OCI-LY7 (cell line): ENCODE measurements around the gene FCRL3.

Source experiments
- EZH2phosphoT487 ChIP-seq: fragments of 200-600 bp; sonication (generic); IDR thresholded peaks from 2 replicates; pipeline ENCODE4 v1.6.1; 2018; ENCODE audit warnings: low read depth, borderline replicate concordance, mild to moderate bottlenecking, mixed run types, antibody characterized with exemption, low read length, moderate library complexity, mixed read lengths
- TF ChIP-seq, protein P1 (sequence below): fragments of 200-600 bp; sonication (generic); conservative IDR thresholded peaks from 2 replicates; pipeline ENCODE4 v1.5.1; 2014; ENCODE audit warnings: mild to moderate bottlenecking, antibody characterized with exemption, low read length, moderate library complexity, mixed read lengths

DNA sequence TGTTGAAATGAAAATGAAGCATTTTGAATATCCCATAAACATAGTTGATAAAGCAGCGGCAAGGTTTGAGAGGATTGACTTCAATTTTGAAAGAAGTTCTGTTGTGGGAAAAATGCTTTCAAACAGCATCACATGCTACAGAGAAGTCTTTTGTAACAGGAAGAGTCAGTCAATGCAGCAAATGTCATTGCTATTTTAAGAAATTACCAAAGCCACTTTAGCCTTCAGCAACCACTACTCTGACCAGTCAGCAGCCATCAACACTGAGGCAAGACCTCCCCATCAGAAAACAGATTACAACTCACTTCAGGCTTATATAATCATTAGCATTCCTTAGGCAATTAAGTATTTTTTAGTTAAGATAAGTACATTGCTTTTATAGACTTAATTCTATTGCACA lies 33.8 kb upstream of the FCRL3 start:
- TF ChIP-seq, protein P1, sequence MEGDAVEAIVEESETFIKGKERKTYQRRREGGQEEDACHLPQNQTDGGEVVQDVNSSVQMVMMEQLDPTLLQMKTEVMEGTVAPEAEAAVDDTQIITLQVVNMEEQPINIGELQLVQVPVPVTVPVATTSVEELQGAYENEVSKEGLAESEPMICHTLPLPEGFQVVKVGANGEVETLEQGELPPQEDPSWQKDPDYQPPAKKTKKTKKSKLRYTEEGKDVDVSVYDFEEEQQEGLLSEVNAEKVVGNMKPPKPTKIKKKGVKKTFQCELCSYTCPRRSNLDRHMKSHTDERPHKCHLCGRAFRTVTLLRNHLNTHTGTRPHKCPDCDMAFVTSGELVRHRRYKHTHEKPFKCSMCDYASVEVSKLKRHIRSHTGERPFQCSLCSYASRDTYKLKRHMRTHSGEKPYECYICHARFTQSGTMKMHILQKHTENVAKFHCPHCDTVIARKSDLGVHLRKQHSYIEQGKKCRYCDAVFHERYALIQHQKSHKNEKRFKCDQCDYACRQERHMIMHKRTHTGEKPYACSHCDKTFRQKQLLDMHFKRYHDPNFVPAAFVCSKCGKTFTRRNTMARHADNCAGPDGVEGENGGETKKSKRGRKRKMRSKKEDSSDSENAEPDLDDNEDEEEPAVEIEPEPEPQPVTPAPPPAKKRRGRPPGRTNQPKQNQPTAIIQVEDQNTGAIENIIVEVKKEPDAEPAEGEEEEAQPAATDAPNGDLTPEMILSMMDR = no peak
- no peak for TF ChIP-seq EZH2phosphoT487
